GM12878 (cell line): ENCODE data around the gene SURF4. TPM values are rescaled to one million over a fixed set of nuclear protein-coding genes. Genes with fewer than 3 reads are reported as not detected.
A peak's percentile ranks its signal among the peaks of the same experiment; 100 is the strongest.

Source experiments
- ATAC-seq: fragments of 200-7000 bp; cut with Tn5 transposase; 3 replicates; pipeline ENCODE4 v1.9.1; 2020; ENCODE audit warnings: mild to moderate bottlenecking, moderate library complexity
- BruUV-seq: library from RNA; stranded (reverse); fragments of 400-500 nt; replicated peaks from 2 replicates; lab custom pipeline; 2021; lab: Mats Ljungman, UMichigan
- CTCF ChIA-PET: fragments of 300-600 bp; sonication (Branson Sonifier 250); formaldehyde crosslinking; extraction: SDS; loops from one replicate; lab custom pipeline; 2021; ENCODE audit warnings: inconsistent platforms; lab: Yijun Ruan, JAX
- POLR2A ChIA-PET: fragments of 350-600 bp; formaldehyde crosslinking; extraction: SDS; loops from one replicate; lab custom pipeline; 2021; ENCODE audit warnings: inconsistent platforms; lab: Charles Lee
- RAD21 ChIA-PET: fragments of 300-600 bp; sonication (Branson Sonifier 250); formaldehyde crosslinking; loops from one replicate; lab custom pipeline; 2023; ENCODE audit warnings: antibody characterized with exemption; ENCODE audit not compliant: unreplicated experiment; lab: Charles Lee
- SMC1A ChIA-PET: fragments of 300-600 bp; sonication (Branson Sonifier 250); formaldehyde crosslinking; loops from one replicate; lab custom pipeline; 2023; ENCODE audit not compliant: unreplicated experiment, uncharacterized antibody; lab: Charles Lee
- DNase-seq: peaks from one replicate; pipeline ENCODE4 v3.0.0-alpha.2; 2011; ENCODE audit warnings: low read depth, low spot score
- FAIRE-seq: peaks from 3 replicates; lab custom pipeline; 2011; peaks lifted over from hg19 to GRCh38; lab: Jason Lieb, UNC
- H2AFZ ChIP-seq: 2 replicates; pipeline ENCODE4 v1.6.0; 2011; ENCODE audit warnings: low read depth, low read length, control low read depth; ENCODE audit not compliant: control insufficient read depth
- H3K27ac ChIP-seq: 2 replicates; pipeline ENCODE4 v1.5.1; 2011; ENCODE audit warnings: control low read depth; ENCODE audit not compliant: control insufficient read depth, insufficient read depth
- H3K27me3 ChIP-seq, 2 experiments: replicated peaks in 1 of 2; 2 replicates each; pipeline versions ENCODE4 v1.6.0 to v1.6.1; 2011; ENCODE audit warnings: low read length in 1 of 2; ENCODE audit not compliant: control insufficient read depth in 2 of 2, insufficient read depth in 2 of 2
- H3K36me3 ChIP-seq, 2 experiments: 2 replicates each; pipeline ENCODE4 v1.5.1; 2011; ENCODE audit warnings: low read length in 1 of 2; ENCODE audit not compliant: control insufficient read depth in 2 of 2, insufficient read depth in 2 of 2
- H3K4me1 ChIP-seq: 2 replicates; pipeline ENCODE4 v1.6.1; 2011; ENCODE audit warnings: mild to moderate bottlenecking, low read length, moderate library complexity, mixed read lengths; ENCODE audit not compliant: control insufficient read depth, insufficient read depth
- H3K4me2 ChIP-seq: 2 replicates; pipeline ENCODE4 v1.6.0; 2011; ENCODE audit warnings: control low read depth; ENCODE audit not compliant: control insufficient read depth, insufficient read depth
- H3K4me3 ChIP-seq: fragments of 200-600 bp; sonication (generic); 2 replicates; pipeline ENCODE4 v1.5.1; 2016
- H3K79me2 ChIP-seq: 2 replicates; pipeline ENCODE4 v1.6.0; 2011; ENCODE audit warnings: low read length; ENCODE audit not compliant: control insufficient read depth, insufficient read depth
- H3K9ac ChIP-seq: 2 replicates; pipeline ENCODE4 v1.8.0; 2011; ENCODE audit warnings: low read length, control low read depth, mixed read lengths; ENCODE audit not compliant: control insufficient read depth, insufficient read depth
- H3K9me3 ChIP-seq: replicated peaks from 3 replicates; pipeline ENCODE4 v1.5.1; 2011; ENCODE audit warnings: mild to moderate bottlenecking, low read length; ENCODE audit not compliant: control insufficient read depth, insufficient read depth
- H4K20me1 ChIP-seq: 2 replicates; pipeline ENCODE4 v1.6.0; 2011; ENCODE audit not compliant: control insufficient read depth, insufficient read depth
- BHLHE40 ChIP-seq, 2 experiments: fragments of 450-650 bp in 1 of 2; IDR thresholded peaks; 2 replicates each; pipeline ENCODE4 v1.6.1; 2011 to 2017; ENCODE audit warnings: low read depth in 2 of 2, borderline replicate concordance in 1 of 2, improper control_type of control experiment in 1 of 2, low read length in 1 of 2, mild to moderate bottlenecking in 1 of 2
- CREB1 ChIP-seq: IDR thresholded peaks from 2 replicates; pipeline ENCODE4 v1.6.1; 2012; ENCODE audit warnings: low read depth, mild to moderate bottlenecking, inconsistent platforms
- RUNX3 ChIP-seq: IDR thresholded peaks from 2 replicates; pipeline ENCODE4 v1.6.1; 2012; ENCODE audit warnings: low read length, inconsistent platforms
- WGBS: methylation state at CpG from one replicate; pipeline ENCODE4 v1.1.6; 2016; ENCODE audit warnings: low lambda C conversion rate; ENCODE audit not compliant: insufficient replicate concordance, insufficient coverage; ENCODE audit errors: missing lambda C conversion rate; 5-methylcytosine and 5-hydroxymethylcytosine counted together
- in situ Hi-C: fragments of 300-500 bp; cut with MboI; formaldehyde crosslinking; loops from 9 replicates; pipeline ENCODE4 v1.14.3; 2018; ENCODE audit warnings: mixed read lengths
- intact Hi-C: fragments of 100-400 bp; cut with micrococcal nuclease; formaldehyde crosslinking; loops from one replicate; pipeline ENCODE4 v1.14.2; 2022; ENCODE audit not compliant: unreplicated experiment
- polyA plus RNA-seq, 11 experiments: library from polyadenylated mRNA; depleted of rRNA in 4 of 11; unstranded in 6 of 11; stranded (reverse) in 5 of 11; fragments of >200 nt; fragmentation: Nextera tagmentation in 4 of 11; fragmentation: Illumina TruSeq in 1 of 11; extraction: Ambion mirVana in 4 of 11; extraction: Trizol in 1 of 11; gene quantifications; 1 replicate in 1 of 11; 2 replicates in 10 of 11; pipeline versions ENCODE4 v1.2.1 to v1.2.3, GENCODE V29; 2011 to 2016; ENCODE audit warnings: inconsistent platforms in 2 of 11, missing spikeins in 2 of 11, low read depth in 1 of 11
- total RNA-seq, 4 experiments: library from RNA; depleted of rRNA in 3 of 4; stranded (reverse); fragments of >200 nt in 3 of 4; fragmentation: Illumina TruSeq in 1 of 4; extraction: Trizol in 1 of 4; gene quantifications; 2 replicates each; pipeline versions ENCODE4 v1.2.1 to v1.2.3, GENCODE V29; 2013 to 2021
- TF ChIP-seq, protein P1 (sequence below), 3 experiments: IDR thresholded peaks in 2 of 3; conservative IDR thresholded peaks in 1 of 3; 2 replicates each; pipeline ENCODE4 v1.5.1; 2011; ENCODE audit warnings: low read depth in 3 of 3, low read length in 3 of 3, mild to moderate bottlenecking in 3 of 3, control low read depth in 2 of 3, moderate library complexity in 2 of 3, inconsistent platforms in 1 of 3, mixed read lengths in 1 of 3; ENCODE audit not compliant: control insufficient read depth in 2 of 3, insufficient read depth in 1 of 3; ENCODE audit errors: extremely low read depth in 1 of 3
- TF ChIP-seq, protein P2 (sequence below): fragments of 450-650 bp; IDR thresholded peaks from 2 replicates; pipeline ENCODE4 v1.6.1; 2016; ENCODE audit warnings: mild to moderate bottlenecking, moderate library complexity, borderline replicate concordance

Gene SURF4
- total and polyA plus RNA-seq, 10 of the 15 experiments (the other 5 are each of a cell fraction or from before 2014, with no cell fraction given) = 6.4 to 134 (median 78.7) TPM

DNA sequence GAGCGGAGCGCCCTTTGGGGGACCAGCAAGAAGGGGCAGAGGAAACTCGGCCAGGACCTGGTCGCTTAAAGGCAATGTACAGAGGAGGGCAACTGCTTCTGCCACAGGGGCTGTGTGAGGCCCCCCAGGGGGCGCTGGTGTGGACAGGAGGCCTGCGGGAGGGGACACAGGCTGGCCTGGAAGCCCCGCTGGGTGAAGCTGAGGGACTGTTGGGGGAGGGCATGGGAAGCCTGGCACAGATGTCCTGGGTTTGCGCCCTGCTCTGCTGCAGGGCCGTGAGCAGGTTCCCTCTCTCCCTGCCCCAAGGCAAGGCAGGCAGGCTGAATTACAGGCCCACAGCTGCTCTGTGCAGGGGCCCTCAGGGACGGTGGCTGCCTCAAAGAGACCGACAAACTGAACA is 33.3 kb downstream of the SURF4 start:
- Histone ChIP-seq H3K36me3 (peaks cover 10 to 23% of the 10 kb centered on the region in 2 experiments), H3K4me1 (peaks cover 21% of the 10 kb centered on the region), H3K9ac (no peak overlapping the region), H3K79me2 (peaks cover 18% of the 10 kb centered on the region), H3K27ac (no peak overlapping the region), H4K20me1 (no peaks in the 10 kb centered on the region), H2AFZ (no peak overlapping the region), H3K27me3 (no peaks in the 10 kb centered on the region), H3K9me3 (no peaks in the 10 kb centered on the region), H3K4me2 (no peak overlapping the region), H3K4me3 (no peak overlapping the region)
- intact Hi-C loops = no loop called here
- 87% methylated on average over 11 of the region's 11 CpGs for WGBS
- ChIA-PET CTCF (interaction anchor here (1.6 kb wide), 1 partner anchor 30 kb away, joined by 3 read pairs; no protein-coding TSS in a partner anchor), POLR2A (interaction anchor here (0.8 to 1.0 kb wide), 3 partner anchors 13 to 36 kb away, joined by 3 read pairs; no protein-coding TSS in a partner anchor), RAD21 (no interaction called here), SMC1A (no interaction called here)
- ATAC-seq (no peak), FAIRE-seq (no peak), DNase-seq (no peak)
- BruUV-seq = no TSS peak
- no peak for TF ChIP-seq BHLHE40 (IDR thresholded peaks at IDR 0.05; ENCODE audit: borderline replicate concordance in 1 of 2, low read depth in 2 of 2, low read length in 1 of 2)
- TF ChIP-seq CREB1 = no peak
- TF ChIP-seq, protein P1, sequence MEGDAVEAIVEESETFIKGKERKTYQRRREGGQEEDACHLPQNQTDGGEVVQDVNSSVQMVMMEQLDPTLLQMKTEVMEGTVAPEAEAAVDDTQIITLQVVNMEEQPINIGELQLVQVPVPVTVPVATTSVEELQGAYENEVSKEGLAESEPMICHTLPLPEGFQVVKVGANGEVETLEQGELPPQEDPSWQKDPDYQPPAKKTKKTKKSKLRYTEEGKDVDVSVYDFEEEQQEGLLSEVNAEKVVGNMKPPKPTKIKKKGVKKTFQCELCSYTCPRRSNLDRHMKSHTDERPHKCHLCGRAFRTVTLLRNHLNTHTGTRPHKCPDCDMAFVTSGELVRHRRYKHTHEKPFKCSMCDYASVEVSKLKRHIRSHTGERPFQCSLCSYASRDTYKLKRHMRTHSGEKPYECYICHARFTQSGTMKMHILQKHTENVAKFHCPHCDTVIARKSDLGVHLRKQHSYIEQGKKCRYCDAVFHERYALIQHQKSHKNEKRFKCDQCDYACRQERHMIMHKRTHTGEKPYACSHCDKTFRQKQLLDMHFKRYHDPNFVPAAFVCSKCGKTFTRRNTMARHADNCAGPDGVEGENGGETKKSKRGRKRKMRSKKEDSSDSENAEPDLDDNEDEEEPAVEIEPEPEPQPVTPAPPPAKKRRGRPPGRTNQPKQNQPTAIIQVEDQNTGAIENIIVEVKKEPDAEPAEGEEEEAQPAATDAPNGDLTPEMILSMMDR (IDR thresholded peaks at IDR 0.05 in 2 of 3, conservative IDR thresholded peaks at IDR 0.05 in 1 of 3; ENCODE audit: control insufficient read depth in 2 of 3, extremely low read depth in 1 of 3, insufficient read depth in 1 of 3, low read depth in 3 of 3, low read length in 3 of 3) = peak in 2 of 3 experiments; percentile 5 to 36; a peak in 1 of 6 replicates
- TF ChIP-seq, protein P2, sequence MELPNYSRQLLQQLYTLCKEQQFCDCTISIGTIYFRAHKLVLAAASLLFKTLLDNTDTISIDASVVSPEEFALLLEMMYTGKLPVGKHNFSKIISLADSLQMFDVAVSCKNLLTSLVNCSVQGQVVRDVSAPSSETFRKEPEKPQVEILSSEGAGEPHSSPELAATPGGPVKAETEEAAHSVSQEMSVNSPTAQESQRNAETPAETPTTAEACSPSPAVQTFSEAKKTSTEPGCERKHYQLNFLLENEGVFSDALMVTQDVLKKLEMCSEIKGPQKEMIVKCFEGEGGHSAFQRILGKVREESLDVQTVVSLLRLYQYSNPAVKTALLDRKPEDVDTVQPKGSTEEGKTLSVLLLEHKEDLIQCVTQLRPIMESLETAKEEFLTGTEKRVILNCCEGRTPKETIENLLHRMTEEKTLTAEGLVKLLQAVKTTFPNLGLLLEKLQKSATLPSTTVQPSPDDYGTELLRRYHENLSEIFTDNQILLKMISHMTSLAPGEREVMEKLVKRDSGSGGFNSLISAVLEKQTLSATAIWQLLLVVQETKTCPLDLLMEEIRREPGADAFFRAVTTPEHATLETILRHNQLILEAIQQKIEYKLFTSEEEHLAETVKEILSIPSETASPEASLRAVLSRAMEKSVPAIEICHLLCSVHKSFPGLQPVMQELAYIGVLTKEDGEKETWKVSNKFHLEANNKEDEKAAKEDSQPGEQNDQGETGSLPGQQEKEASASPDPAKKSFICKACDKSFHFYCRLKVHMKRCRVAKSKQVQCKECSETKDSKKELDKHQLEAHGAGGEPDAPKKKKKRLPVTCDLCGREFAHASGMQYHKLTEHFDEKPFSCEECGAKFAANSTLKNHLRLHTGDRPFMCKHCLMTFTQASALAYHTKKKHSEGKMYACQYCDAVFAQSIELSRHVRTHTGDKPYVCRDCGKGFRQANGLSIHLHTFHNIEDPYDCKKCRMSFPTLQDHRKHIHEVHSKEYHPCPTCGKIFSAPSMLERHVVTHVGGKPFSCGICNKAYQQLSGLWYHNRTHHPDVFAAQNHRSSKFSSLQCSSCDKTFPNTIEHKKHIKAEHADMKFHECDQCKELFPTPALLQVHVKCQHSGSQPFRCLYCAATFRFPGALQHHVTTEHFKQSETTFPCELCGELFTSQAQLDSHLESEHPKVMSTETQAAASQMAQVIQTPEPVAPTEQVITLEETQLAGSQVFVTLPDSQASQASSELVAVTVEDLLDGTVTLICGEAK = no peak
- no peak for TF ChIP-seq RUNX3
- in situ Hi-C loops = no loop called here
